ENCODE results near the gene HOXC9. TPM values are rescaled to one million over a fixed set of nuclear protein-coding genes. Genes with fewer than 3 reads are reported as not detected.

The HOXC9 gene
- total and polyA plus RNA-seq, 9 of the 15 experiments (the other 6 are each of a cell fraction or from before 2014, with no cell fraction given): 1.1 to 10.5 (median 9.3) TPM

GRCh38 chr12:54024127-54024526, 24.2 kb downstream of the HOXC9 start:
- no peaks in the 10 kb centered on the region for H3K36me3 ChIP-seq (ENCODE audit: control insufficient read depth, insufficient read depth, low read length)
- H4K20me1 ChIP-seq (replicated peaks; ENCODE audit: control insufficient read depth, insufficient read depth, low read length): no peaks in the 10 kb centered on the region
- H3K9me3 ChIP-seq (replicated peaks; ENCODE audit: control insufficient read depth, insufficient read depth, low read depth, low read length): no peaks in the 10 kb centered on the region
- ATAC-seq (peak; percentile 18; the same call in 1 of the 3 replicates), FAIRE-seq (no peak), DNase-seq (ENCODE audit: extremely low read depth in 1 of 4, low spot score in 3 of 4) (no peak)
- CTCF ChIA-PET (ENCODE audit: low intra/inter-chr PET ratio): no interaction called here
- no peaks in the 10 kb centered on the region for H3K9me1 ChIP-seq (ENCODE audit: control insufficient read depth, insufficient read depth, low read length)
- H3K27ac ChIP-seq (ENCODE audit: extremely low read depth, low read depth, low read length): no peak overlapping the region
- in situ Hi-C loops (cut with MboI): loop anchor here (10.0 kb wide), 1 partner anchor 171 kb away; no protein-coding TSS in a partner anchor
- H3K79me2 ChIP-seq (ENCODE audit: control insufficient read depth, insufficient read depth, low read length): no peaks in the 10 kb centered on the region; the same call in 1 of the 3 replicates
- intact Hi-C loops (cut with micrococcal nuclease): no loop called here
- POLR2A ChIA-PET: interaction anchor here (0.6 to 1.0 kb wide), 6 partner anchors 12 to 825 kb away, joined by 3 to 5 read pairs (median 3); no protein-coding TSS in a partner anchor
- H3K9ac ChIP-seq (ENCODE audit: insufficient read depth in 1 of 2, low read depth in 2 of 2, low read length in 2 of 2): no peak overlapping the region
- no peak overlapping the region for H3K4me3 ChIP-seq
- peaks cover 13 to 30% of the 10 kb centered on the region in 2 experiments for H3K4me1 ChIP-seq (replicated peaks in 1 of 2; ENCODE audit: control insufficient read depth in 2 of 2, insufficient read depth in 2 of 2, low read length in 2 of 2)
- no peak overlapping the region for H2AFZ ChIP-seq (ENCODE audit: low read depth, low read length)
- no TSS peak for BruUV-seq (replicated peaks)
- H3K4me2 ChIP-seq (ENCODE audit: insufficient read depth, low read length): no peak overlapping the region
- 68% methylated on average over 16 of the region's 17 CpGs for WGBS (ENCODE audit: insufficient coverage, low coverage, missing lambda C conversion rate)
- no peaks in the 10 kb centered on the region for H3K27me3 ChIP-seq (ENCODE audit: control insufficient read depth in 2 of 2, insufficient read depth in 2 of 2, low read length in 2 of 2)
- TF ChIP-seq SP1 (CRISPR knock-in tag; IDR thresholded peaks at IDR 0.05) (no peak), ZNF75A (CRISPR knock-in tag; IDR thresholded peaks at IDR 0.05) (no peak), ATF6 (CRISPR knock-in tag; IDR thresholded peaks at IDR 0.05) (no peak), ZNF76 (CRISPR knock-in tag; IDR thresholded peaks at IDR 0.05; ENCODE audit: borderline replicate concordance) (no peak), C11orf30 (IDR thresholded peaks at IDR 0.05; ENCODE audit: low read depth) (no peak), ZC3H4 (CRISPR knock-in tag; IDR thresholded peaks at IDR 0.05; ENCODE audit: borderline replicate concordance) (no peak), SNRNP70 (optimal IDR thresholded peaks at IDR 0.05; ENCODE audit: low read depth, low read length) (no peak), ZNF780A (CRISPR knock-in tag; IDR thresholded peaks at IDR 0.05) (no peak), RBM17 (IDR thresholded peaks at IDR 0.05; ENCODE audit: borderline replicate concordance, low read depth, low read length) (no peak)
- TF ChIP-seq, protein P1, sequence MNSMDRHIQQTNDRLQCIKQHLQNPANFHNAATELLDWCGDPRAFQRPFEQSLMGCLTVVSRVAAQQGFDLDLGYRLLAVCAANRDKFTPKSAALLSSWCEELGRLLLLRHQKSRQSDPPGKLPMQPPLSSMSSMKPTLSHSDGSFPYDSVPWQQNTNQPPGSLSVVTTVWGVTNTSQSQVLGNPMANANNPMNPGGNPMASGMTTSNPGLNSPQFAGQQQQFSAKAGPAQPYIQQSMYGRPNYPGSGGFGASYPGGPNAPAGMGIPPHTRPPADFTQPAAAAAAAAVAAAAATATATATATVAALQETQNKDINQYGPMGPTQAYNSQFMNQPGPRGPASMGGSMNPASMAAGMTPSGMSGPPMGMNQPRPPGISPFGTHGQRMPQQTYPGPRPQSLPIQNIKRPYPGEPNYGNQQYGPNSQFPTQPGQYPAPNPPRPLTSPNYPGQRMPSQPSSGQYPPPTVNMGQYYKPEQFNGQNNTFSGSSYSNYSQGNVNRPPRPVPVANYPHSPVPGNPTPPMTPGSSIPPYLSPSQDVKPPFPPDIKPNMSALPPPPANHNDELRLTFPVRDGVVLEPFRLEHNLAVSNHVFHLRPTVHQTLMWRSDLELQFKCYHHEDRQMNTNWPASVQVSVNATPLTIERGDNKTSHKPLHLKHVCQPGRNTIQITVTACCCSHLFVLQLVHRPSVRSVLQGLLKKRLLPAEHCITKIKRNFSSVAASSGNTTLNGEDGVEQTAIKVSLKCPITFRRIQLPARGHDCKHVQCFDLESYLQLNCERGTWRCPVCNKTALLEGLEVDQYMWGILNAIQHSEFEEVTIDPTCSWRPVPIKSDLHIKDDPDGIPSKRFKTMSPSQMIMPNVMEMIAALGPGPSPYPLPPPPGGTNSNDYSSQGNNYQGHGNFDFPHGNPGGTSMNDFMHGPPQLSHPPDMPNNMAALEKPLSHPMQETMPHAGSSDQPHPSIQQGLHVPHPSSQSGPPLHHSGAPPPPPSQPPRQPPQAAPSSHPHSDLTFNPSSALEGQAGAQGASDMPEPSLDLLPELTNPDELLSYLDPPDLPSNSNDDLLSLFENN (IDR thresholded peaks at IDR 0.05; ENCODE audit: low read depth in 2 of 2, low read length in 2 of 2): no peak
- TF ChIP-seq, protein P2, sequence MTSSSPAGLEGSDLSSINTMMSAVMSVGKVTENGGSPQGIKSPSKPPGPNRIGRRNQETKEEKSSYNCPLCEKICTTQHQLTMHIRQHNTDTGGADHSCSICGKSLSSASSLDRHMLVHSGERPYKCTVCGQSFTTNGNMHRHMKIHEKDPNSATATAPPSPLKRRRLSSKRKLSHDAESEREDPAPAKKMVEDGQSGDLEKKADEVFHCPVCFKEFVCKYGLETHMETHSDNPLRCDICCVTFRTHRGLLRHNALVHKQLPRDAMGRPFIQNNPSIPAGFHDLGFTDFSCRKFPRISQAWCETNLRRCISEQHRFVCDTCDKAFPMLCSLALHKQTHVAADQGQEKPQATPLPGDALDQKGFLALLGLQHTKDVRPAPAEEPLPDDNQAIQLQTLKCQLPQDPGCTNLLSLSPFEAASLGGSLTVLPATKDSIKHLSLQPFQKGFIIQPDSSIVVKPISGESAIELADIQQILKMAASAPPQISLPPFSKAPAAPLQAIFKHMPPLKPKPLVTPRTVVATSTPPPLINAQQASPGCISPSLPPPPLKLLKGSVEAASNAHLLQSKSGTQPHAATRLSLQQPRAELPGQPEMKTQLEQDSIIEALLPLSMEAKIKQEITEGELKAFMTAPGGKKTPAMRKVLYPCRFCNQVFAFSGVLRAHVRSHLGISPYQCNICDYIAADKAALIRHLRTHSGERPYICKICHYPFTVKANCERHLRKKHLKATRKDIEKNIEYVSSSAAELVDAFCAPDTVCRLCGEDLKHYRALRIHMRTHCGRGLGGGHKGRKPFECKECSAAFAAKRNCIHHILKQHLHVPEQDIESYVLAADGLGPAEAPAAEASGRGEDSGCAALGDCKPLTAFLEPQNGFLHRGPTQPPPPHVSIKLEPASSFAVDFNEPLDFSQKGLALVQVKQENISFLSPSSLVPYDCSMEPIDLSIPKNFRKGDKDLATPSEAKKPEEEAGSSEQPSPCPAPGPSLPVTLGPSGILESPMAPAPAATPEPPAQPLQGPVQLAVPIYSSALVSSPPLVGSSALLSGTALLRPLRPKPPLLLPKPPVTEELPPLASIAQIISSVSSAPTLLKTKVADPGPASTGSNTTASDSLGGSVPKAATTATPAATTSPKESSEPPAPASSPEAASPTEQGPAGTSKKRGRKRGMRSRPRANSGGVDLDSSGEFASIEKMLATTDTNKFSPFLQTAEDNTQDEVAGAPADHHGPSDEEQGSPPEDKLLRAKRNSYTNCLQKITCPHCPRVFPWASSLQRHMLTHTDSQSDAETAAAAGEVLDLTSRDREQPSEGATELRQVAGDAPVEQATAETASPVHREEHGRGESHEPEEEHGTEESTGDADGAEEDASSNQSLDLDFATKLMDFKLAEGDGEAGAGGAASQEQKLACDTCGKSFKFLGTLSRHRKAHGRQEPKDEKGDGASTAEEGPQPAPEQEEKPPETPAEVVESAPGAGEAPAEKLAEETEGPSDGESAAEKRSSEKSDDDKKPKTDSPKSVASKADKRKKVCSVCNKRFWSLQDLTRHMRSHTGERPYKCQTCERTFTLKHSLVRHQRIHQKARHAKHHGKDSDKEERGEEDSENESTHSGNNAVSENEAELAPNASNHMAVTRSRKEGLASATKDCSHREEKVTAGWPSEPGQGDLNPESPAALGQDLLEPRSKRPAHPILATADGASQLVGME (CRISPR knock-in tag; IDR thresholded peaks at IDR 0.05): no peak
